HG03060 (cell line): ENCODE measurements around the gene RNF222.
"Not testable (repeated sequence)": the region's sequence is repeated elsewhere in the genome, so short reads cannot be mapped to it uniquely, and the experiment has no call there.

Experiments used
- ATAC-seq: cut with Tn5 transposase; IDR thresholded peaks from one replicate; pipeline ENCODE4 v1.9.1; 2021; ENCODE audit warnings: low read depth, moderate number of reproducible peaks; ENCODE audit not compliant: unreplicated experiment

RNF222 gene

GRCh38 chr17:8350339-8350738 is 47.3 kb downstream of the RNF222 start:
- ATAC-seq, result no peak

- ATAC-seq, result not testable (repeated sequence)
Measured at GRCh38 chr17:8347001-8347400, 50.6 kb downstream of the RNF222 start.

- no peak for ATAC-seq
Measured at GRCh38 chr17:8345951-8346665, 51.5 kb downstream of the RNF222 start.

GRCh38 chr17:8345052-8345690 is 52.5 kb downstream of the RNF222 start:
- no peak for ATAC-seq

GRCh38 chr17:8341456-8341855 is 56.2 kb downstream of the RNF222 start:
- ATAC-seq, result no peak
